Measurements from ENCODE around the gene VMP1.

DNA sequence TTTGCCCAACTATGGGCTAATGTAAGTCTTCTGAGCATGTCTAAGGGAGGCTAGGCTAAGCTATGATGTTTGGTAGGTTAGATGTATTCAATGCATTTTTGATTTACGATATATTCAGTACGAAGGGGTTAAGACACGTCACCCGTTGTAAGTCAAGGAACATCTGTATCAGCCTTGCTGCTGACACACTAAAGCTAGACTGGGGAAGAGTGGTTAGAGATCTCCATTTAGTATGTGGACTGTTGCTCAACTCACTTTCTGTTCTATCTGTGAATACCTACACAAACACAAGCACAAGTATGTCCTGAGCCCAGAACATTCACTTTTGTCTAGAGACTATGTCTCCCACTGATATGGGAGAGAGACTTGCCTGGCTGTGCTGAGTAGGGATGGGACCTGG, 71.5 kb downstream of the VMP1 start:
- TF ChIP-seq, protein P1, sequence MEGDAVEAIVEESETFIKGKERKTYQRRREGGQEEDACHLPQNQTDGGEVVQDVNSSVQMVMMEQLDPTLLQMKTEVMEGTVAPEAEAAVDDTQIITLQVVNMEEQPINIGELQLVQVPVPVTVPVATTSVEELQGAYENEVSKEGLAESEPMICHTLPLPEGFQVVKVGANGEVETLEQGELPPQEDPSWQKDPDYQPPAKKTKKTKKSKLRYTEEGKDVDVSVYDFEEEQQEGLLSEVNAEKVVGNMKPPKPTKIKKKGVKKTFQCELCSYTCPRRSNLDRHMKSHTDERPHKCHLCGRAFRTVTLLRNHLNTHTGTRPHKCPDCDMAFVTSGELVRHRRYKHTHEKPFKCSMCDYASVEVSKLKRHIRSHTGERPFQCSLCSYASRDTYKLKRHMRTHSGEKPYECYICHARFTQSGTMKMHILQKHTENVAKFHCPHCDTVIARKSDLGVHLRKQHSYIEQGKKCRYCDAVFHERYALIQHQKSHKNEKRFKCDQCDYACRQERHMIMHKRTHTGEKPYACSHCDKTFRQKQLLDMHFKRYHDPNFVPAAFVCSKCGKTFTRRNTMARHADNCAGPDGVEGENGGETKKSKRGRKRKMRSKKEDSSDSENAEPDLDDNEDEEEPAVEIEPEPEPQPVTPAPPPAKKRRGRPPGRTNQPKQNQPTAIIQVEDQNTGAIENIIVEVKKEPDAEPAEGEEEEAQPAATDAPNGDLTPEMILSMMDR (conservative IDR thresholded peaks at IDR 0.05; ENCODE audit: low read depth, low read length), result no peak
- TF ChIP-seq POLR2A (IDR thresholded peaks at IDR 0.05; ENCODE audit: low read depth, low read length) (no peak), SMC3 (IDR thresholded peaks at IDR 0.05; ENCODE audit: low read depth, low read length) (no peak), RFX5 (IDR thresholded peaks at IDR 0.05; ENCODE audit: low read depth, low read length) (no peak), MXI1 (IDR thresholded peaks at IDR 0.05; ENCODE audit: borderline replicate concordance, low read depth, low read length) (no peak), CHD1 (IDR thresholded peaks at IDR 0.05; ENCODE audit: low read depth, low read length) (no peak), FOS (IDR thresholded peaks at IDR 0.05; ENCODE audit: low read depth, low read length) (no peak)
- TF ChIP-seq, protein P2, sequence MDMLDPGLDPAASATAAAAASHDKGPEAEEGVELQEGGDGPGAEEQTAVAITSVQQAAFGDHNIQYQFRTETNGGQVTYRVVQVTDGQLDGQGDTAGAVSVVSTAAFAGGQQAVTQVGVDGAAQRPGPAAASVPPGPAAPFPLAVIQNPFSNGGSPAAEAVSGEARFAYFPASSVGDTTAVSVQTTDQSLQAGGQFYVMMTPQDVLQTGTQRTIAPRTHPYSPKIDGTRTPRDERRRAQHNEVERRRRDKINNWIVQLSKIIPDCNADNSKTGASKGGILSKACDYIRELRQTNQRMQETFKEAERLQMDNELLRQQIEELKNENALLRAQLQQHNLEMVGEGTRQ (IDR thresholded peaks at IDR 0.05; ENCODE audit: low read depth, low read length), result no peak

All from IMR-90 (cell line).